ENCODE measurements around the gene ACIN1. TPM values are rescaled to one million over a fixed set of nuclear protein-coding genes. Genes with fewer than 3 reads are reported as not detected.

Gene ACIN1
- total RNA-seq, 1 donor from 2014 or later, result 184 TPM

DNA sequence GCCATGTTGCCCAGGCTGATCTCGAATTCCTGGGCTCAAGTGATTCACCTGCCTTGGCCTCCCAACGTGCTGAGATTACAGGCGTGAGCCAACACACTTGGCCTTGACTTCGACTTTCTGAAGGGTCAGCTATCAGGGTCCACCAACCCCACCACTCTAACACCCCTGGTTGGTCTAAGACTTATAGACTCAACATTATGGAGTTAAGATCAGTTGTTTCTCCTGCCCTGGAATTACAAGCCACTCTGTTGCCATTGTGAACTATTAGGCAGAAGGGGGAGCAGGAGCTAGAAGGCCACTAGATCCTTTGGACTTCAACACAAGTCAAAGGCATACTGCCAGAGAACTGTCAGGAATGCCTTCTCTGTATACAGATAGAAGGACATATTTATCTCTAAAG, 54.8 kb downstream of the ACIN1 start:
- H3K27ac ChIP-seq, result no peak overlapping the region
- no peaks in the 10 kb centered on the region for H3K9me3 Mint-ChIP-seq
- H3K4me1 Mint-ChIP-seq, result peaks cover 16% of the 10 kb centered on the region
- H3K27me3 Mint-ChIP-seq (ENCODE audit: insufficient read depth, low read depth), result peaks cover 5% of the 10 kb centered on the region
- no peaks in the 10 kb centered on the region for H3K79me2 ChIP-seq (ENCODE audit: low read depth)
- H3K9ac ChIP-seq, result no peak overlapping the region
- H3F3A ChIP-seq (ENCODE audit: low read depth), result peaks cover 5% of the 10 kb centered on the region
- no peak for TF ChIP-seq EZH2 (IDR thresholded peaks at IDR 0.05)
- no peak for TF ChIP-seq EZH2phosphoT487 (IDR thresholded peaks at IDR 0.05)
- TF ChIP-seq, protein P1, sequence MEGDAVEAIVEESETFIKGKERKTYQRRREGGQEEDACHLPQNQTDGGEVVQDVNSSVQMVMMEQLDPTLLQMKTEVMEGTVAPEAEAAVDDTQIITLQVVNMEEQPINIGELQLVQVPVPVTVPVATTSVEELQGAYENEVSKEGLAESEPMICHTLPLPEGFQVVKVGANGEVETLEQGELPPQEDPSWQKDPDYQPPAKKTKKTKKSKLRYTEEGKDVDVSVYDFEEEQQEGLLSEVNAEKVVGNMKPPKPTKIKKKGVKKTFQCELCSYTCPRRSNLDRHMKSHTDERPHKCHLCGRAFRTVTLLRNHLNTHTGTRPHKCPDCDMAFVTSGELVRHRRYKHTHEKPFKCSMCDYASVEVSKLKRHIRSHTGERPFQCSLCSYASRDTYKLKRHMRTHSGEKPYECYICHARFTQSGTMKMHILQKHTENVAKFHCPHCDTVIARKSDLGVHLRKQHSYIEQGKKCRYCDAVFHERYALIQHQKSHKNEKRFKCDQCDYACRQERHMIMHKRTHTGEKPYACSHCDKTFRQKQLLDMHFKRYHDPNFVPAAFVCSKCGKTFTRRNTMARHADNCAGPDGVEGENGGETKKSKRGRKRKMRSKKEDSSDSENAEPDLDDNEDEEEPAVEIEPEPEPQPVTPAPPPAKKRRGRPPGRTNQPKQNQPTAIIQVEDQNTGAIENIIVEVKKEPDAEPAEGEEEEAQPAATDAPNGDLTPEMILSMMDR (IDR thresholded peaks at IDR 0.05), result no peak
- H3K4me3 ChIP-seq, result no peak overlapping the region
- H4K20me1 ChIP-seq (ENCODE audit: low read depth), result no peaks in the 10 kb centered on the region
- no peaks in the 10 kb centered on the region for H3K36me3 ChIP-seq
- no peaks in the 10 kb centered on the region for H3K9me3 ChIP-seq (ENCODE audit: low read depth)
- no peaks in the 10 kb centered on the region for H3K27me3 ChIP-seq
- H3K27ac Mint-ChIP-seq, result no peak overlapping the region
- H3K4me1 ChIP-seq, result peaks cover 18% of the 10 kb centered on the region
- H3K4me3 Mint-ChIP-seq, result no peak overlapping the region
- no peak overlapping the region for H3K4me2 ChIP-seq
- DNase-seq (ENCODE audit: low spot score), result no peak
- H2AFZ ChIP-seq (replicated peaks), result no peak overlapping the region
- H3K36me3 Mint-ChIP-seq, result no peaks in the 10 kb centered on the region

- no peak for DNase-seq (ENCODE audit: low spot score)
- H3K36me3 ChIP-seq, result peaks cover 5% of the 10 kb centered on the region
- no peaks in the 10 kb centered on the region for H3K27me3 ChIP-seq
- Mint-ChIP-seq H3K4me3 (peak overlapping the region; percentile 92), H3K4me1 (peaks cover 18% of the 10 kb centered on the region), H3K9me3 (no peaks in the 10 kb centered on the region), H3K36me3 (peaks cover 15% of the 10 kb centered on the region), H3K27me3 (ENCODE audit: insufficient read depth, low read depth) (no peaks in the 10 kb centered on the region), H3K27ac (peak overlapping the region; percentile 98)
- H3K4me1 ChIP-seq, result peaks cover 12% of the 10 kb centered on the region
- H3F3A ChIP-seq (ENCODE audit: low read depth), result peaks cover 11% of the 10 kb centered on the region
- H3K4me2 ChIP-seq, result peak overlapping the region; percentile 77
- H3K4me3 ChIP-seq, result peak overlapping the region; percentile 71
- H2AFZ ChIP-seq (replicated peaks), result peak overlapping the region; percentile 99
- no peaks in the 10 kb centered on the region for H4K20me1 ChIP-seq (ENCODE audit: low read depth)
- H3K9me3 ChIP-seq (ENCODE audit: low read depth), result no peaks in the 10 kb centered on the region
- TF ChIP-seq, protein P1 (IDR thresholded peaks at IDR 0.05), result no peak
- TF ChIP-seq EZH2 (IDR thresholded peaks at IDR 0.05) (no peak), EZH2phosphoT487 (IDR thresholded peaks at IDR 0.05) (no peak)
- no peak overlapping the region for H3K27ac ChIP-seq
- H3K9ac ChIP-seq, result no peak overlapping the region
- peaks cover 33% of the 10 kb centered on the region for H3K79me2 ChIP-seq (ENCODE audit: low read depth)
These were observed 59.4 kb downstream of the ACIN1 start for GRCh38 chr14:23035303-23036144.

DNA sequence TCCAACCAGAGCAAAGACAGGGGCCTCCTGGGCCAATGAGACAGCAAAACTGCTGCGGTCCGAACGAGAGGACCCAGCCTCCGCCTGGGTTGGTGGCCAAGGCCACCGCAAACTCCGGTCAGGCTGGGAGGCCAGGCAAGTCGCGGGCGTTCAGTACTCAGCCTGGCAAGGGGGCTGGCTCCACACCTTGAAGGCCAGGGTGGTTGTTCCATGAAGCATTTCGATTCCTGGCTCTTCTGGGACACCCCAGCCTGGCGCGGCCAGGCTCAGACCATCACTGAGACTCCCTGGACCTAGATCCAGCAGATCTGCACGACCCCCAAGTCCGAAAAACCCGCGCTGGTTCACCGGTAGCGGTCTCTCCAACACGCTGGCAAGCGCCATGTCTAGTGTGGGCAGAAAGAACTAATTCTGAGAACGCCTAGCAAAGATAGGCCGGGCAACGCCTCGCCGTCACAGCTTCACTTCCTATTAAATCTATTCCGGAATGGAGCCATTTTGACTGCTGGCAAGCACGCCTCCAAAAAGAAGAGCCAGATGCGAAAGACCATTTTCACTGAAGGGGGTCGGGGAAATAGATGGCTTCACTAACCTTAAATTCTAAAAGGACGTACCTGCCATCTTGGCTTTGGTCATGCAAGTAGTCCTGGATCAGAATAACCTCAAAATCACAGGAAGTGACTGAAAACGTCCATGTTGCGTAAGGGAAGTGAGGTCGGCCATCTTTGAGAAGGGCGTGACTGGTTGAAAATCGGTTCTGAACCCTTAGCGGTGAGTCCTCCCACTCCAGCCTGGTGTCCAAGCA, 60.2 kb downstream of the ACIN1 start, which contains the start of gene PSMB5:
Gene PSMB5 (minus strand): TSS at position 403 of the 805 bp plus-strand sequence. CDS start 19 bp downstream, at position 384.
- Mint-ChIP-seq H3K4me3 (peak within 1 kb of the TSS; percentile 92), H3K36me3 (peaks cover 15% of the 10 kb centered on the region), H3K27ac (peak within 1 kb of the TSS; percentile 98), H3K27me3 (ENCODE audit: insufficient read depth, low read depth) (no peaks in the 10 kb centered on the region), H3K4me1 (peaks cover 18% of the 10 kb centered on the region), H3K9me3 (no peaks in the 10 kb centered on the region)
- H3K9ac ChIP-seq, result peak within 1 kb of the TSS; percentile 82
- H3K36me3 ChIP-seq, result peaks cover 5% of the 10 kb centered on the region
- no peaks in the 10 kb centered on the region for H4K20me1 ChIP-seq (ENCODE audit: low read depth)
- H3F3A ChIP-seq (ENCODE audit: low read depth), result peaks cover 11% of the 10 kb centered on the region
- peak within 1 kb of the TSS; percentile 77 for H3K4me2 ChIP-seq
- peaks cover 12% of the 10 kb centered on the region for H3K4me1 ChIP-seq
- TF ChIP-seq EZH2 (IDR thresholded peaks at IDR 0.05) (no peak), EZH2phosphoT487 (IDR thresholded peaks at IDR 0.05) (no peak)
- TF ChIP-seq, protein P1 (IDR thresholded peaks at IDR 0.05), result no peak
- H3K79me2 ChIP-seq (ENCODE audit: low read depth), result peaks cover 36% of the 10 kb centered on the region
- H3K27me3 ChIP-seq, result no peaks in the 10 kb centered on the region
- peak within 1 kb of the TSS; percentile 95 for H3K27ac ChIP-seq
- peak; percentile 95 for DNase-seq (ENCODE audit: low spot score)
- H2AFZ ChIP-seq (replicated peaks), result peak within 1 kb of the TSS; percentile 99
- H3K4me3 ChIP-seq, result peak within 1 kb of the TSS; percentile 71
- H3K9me3 ChIP-seq (ENCODE audit: low read depth), result no peaks in the 10 kb centered on the region

All from neural progenitor cell (in vitro differentiated cells).